HCT116 (cell line): ENCODE results near the gene MLX. TPM values are rescaled to one million over a fixed set of nuclear protein-coding genes. Genes with fewer than 3 reads are reported as not detected.

ENCODE experiments used
- ATAC-seq: fragments of 200-7000 bp; cut with Tn5 transposase; 2 replicates; pipeline ENCODE4 v1.9.1; 2020; ENCODE audit warnings: mild to moderate bottlenecking, moderate library complexity
- BruUV-seq: library from RNA; stranded (reverse); fragments of 400-500 nt; replicated peaks from 2 replicates; lab custom pipeline; 2021; lab: Mats Ljungman, UMichigan
- CTCF ChIA-PET: fragments of 300-600 bp; sonication (Branson Sonifier 250); formaldehyde crosslinking; loops from one replicate; lab custom pipeline; 2021; ENCODE audit warnings: antibody characterized with exemption; lab: Charles Lee
- POLR2A ChIA-PET: fragments of 300-600, 350-600 bp; sonication (Branson Sonifier 250); formaldehyde crosslinking; loops from one replicate; lab custom pipeline; 2021; ENCODE audit warnings: antibody characterized with exemption; lab: Charles Lee
- RAD21 ChIA-PET, 2 experiments: fragments of 300-600 bp; sonication (Branson Sonifier 250); formaldehyde crosslinking; loops; one replicate each; lab custom pipeline; 2023; ENCODE audit warnings: low total read pairs in 2 of 2; ENCODE audit not compliant: uncharacterized antibody in 2 of 2, unreplicated experiment in 2 of 2, low non-redundant PET in 1 of 2; lab: Charles Lee
- DNase-seq: peaks from one replicate; pipeline ENCODE4 v3.0.0-alpha.2; 2010; ENCODE audit warnings: low read depth, low spot score
- H2AFZ ChIP-seq: fragments of 200-600 bp; shearing (Covaris generic), sonication (generic); 2 replicates; pipeline ENCODE4 v1.6.1; 2017; ENCODE audit warnings: low read depth, mixed run types, mixed read lengths, antibody characterized with exemption, low read length; ENCODE audit not compliant: poor library complexity, severe bottlenecking
- H3K27ac ChIP-seq: 2 replicates; pipeline ENCODE4 v1.5.1; 2012; ENCODE audit warnings: low read depth, low read length
- H3K27me3 ChIP-seq: fragments of 200-600 bp; sonication (generic); 2 replicates; pipeline ENCODE4 v1.6.1; 2016; ENCODE audit warnings: mixed run types, low read length, mixed read lengths; ENCODE audit not compliant: insufficient read depth
- H3K36me3 ChIP-seq, 2 experiments: fragments of 200-500 bp in 1 of 2; fragments of 200-600 bp in 1 of 2; sonication (Bioruptor generic) in 1 of 2; sonication (generic) in 1 of 2; 2 replicates each; pipeline versions ENCODE4 v1.5.1 to v1.6.1; 2014 to 2016; ENCODE audit warnings: low read length in 2 of 2, inconsistent platforms in 1 of 2, mixed read lengths in 1 of 2, mixed run types in 1 of 2; ENCODE audit not compliant: insufficient read depth in 2 of 2, control insufficient read depth in 1 of 2
- H3K4me1 ChIP-seq, 2 experiments: fragments of 200-600 bp in 1 of 2; sonication (generic) in 1 of 2; 2 replicates each; pipeline versions ENCODE4 v1.5.1 to v1.6.1; 2012 to 2017; ENCODE audit warnings: low read length in 2 of 2, inconsistent platforms in 1 of 2, mild to moderate bottlenecking in 1 of 2, mixed read lengths in 1 of 2, mixed run types in 1 of 2, moderate library complexity in 1 of 2; ENCODE audit not compliant: insufficient read depth in 2 of 2, control insufficient read depth in 1 of 2
- H3K4me2 ChIP-seq: fragments of 200-600 bp; sonication (generic); 2 replicates; pipeline ENCODE4 v1.6.1; 2017; ENCODE audit warnings: mixed run types, low read length, mixed read lengths
- H3K4me3 ChIP-seq, 2 experiments: fragments of 200-600 bp in 1 of 2; sonication (generic) in 1 of 2; replicated peaks in 1 of 2; 2 replicates each; pipeline ENCODE4 v1.5.1; 2011 to 2016; ENCODE audit warnings: low read length in 2 of 2, control low read depth in 1 of 2, low read depth in 1 of 2, mild to moderate bottlenecking in 1 of 2, mixed read lengths in 1 of 2, mixed run types in 1 of 2
- H3K79me2 ChIP-seq: fragments of 200-600 bp; sonication (generic); 2 replicates; pipeline ENCODE4 v1.6.1; 2017; ENCODE audit warnings: mild to moderate bottlenecking, mixed run types, low read length, moderate library complexity, mixed read lengths; ENCODE audit not compliant: insufficient read depth
- H3K9ac ChIP-seq: fragments of 200-600 bp; sonication (generic); 2 replicates; pipeline ENCODE4 v1.6.1; 2016; ENCODE audit warnings: low read length, mixed read lengths
- H3K9me2 ChIP-seq: fragments of 200-600 bp; sonication (generic), shearing (Covaris generic); 2 replicates; pipeline ENCODE4 v1.6.1; 2017; ENCODE audit warnings: mixed run types, mild to moderate bottlenecking, moderate library complexity; ENCODE audit not compliant: insufficient read depth
- H3K9me3 ChIP-seq, 2 experiments: fragments of 200-500 bp in 1 of 2; fragments of 200-600 bp in 1 of 2; sonication (Bioruptor generic) in 1 of 2; sonication (generic) in 1 of 2; 2 replicates each; pipeline ENCODE4 v1.6.1; 2014 to 2017; ENCODE audit warnings: low read length in 2 of 2, mixed read lengths in 2 of 2, inconsistent platforms in 1 of 2, low read depth in 1 of 2, mild to moderate bottlenecking in 1 of 2, mixed run types in 1 of 2, moderate library complexity in 1 of 2; ENCODE audit not compliant: control insufficient read depth in 1 of 2, insufficient read depth in 1 of 2
- H4K20me1 ChIP-seq: fragments of 200-600 bp; sonication (generic), shearing (Covaris generic); 2 replicates; pipeline ENCODE4 v1.6.1; 2017; ENCODE audit warnings: mixed run types, mild to moderate bottlenecking, moderate library complexity; ENCODE audit not compliant: insufficient read depth
- EZH2 ChIP-seq: fragments of 200-600 bp; sonication (generic); IDR thresholded peaks from 2 replicates; pipeline ENCODE4 v1.6.1; 2017; ENCODE audit warnings: antibody characterized with exemption, mixed run types
- POLR2A ChIP-seq: IDR thresholded peaks from 2 replicates; pipeline ENCODE4 v1.7.0; 2011; ENCODE audit warnings: borderline replicate concordance; ENCODE audit not compliant: insufficient read depth, insufficient read length; ENCODE audit errors: extremely low read depth
- YY1 ChIP-seq: IDR thresholded peaks from 2 replicates; pipeline ENCODE4 v1.6.1; 2011; ENCODE audit warnings: low read length, low read depth, moderate library complexity, mild to moderate bottlenecking; ENCODE audit not compliant: insufficient replicate concordance; ENCODE audit errors: extremely low read depth
- ZBTB33 ChIP-seq: IDR thresholded peaks from 2 replicates; pipeline ENCODE4 v1.6.1; 2011; ENCODE audit warnings: mild to moderate bottlenecking, low read length, moderate library complexity; ENCODE audit not compliant: insufficient replicate concordance; ENCODE audit errors: extremely low read depth
- intact Hi-C: fragments of 100-400 bp; cut with micrococcal nuclease; formaldehyde crosslinking; loops from 2 replicates; pipeline ENCODE4 v1.10.0; 2022
- total RNA-seq: library from RNA; stranded (reverse); gene quantifications from one replicate; pipeline ENCODE4 v1.2.1, GENCODE V29; 2021; ENCODE audit not compliant: unreplicated experiment

The MLX gene
- total RNA-seq, 1 experiment from 2014 or later: 47.9 TPM

GRCh38 chr17:42531455-42532354 lies 35.2 kb upstream of the MLX start (continued):
- TF ChIP-seq ZBTB33: no peak
- no peak for TF ChIP-seq POLR2A

- ChIA-PET POLR2A (interaction anchor here (0.7 to 2.1 kb wide), 3 partner anchors 16 to 143 kb away, joined by 3 to 7 read pairs (median 6); partner anchors contain the start of gene CAVIN1), CTCF (interaction anchor here (0.6 to 1.3 kb wide), 6 partner anchors 8 to 839 kb away, joined by 3 to 5 read pairs (median 3); partner anchors contain the start of gene STAT3), RAD21 (interaction anchor here in 1 of 2 experiments (0.8 kb wide), 1 partner anchor 8 kb away, joined by 4 read pairs; no protein-coding TSS in a partner anchor)
- H3K4me3 ChIP-seq: peak overlapping the region; percentile 71 to 90
- peak overlapping the region; percentile 97 for H3K27ac ChIP-seq
- peak overlapping the region; percentile 98 for H3K4me2 ChIP-seq
- intact Hi-C loops: no loop called here
- BruUV-seq: TSS peak; percentile 94
- H3K9me2 ChIP-seq: no peaks in the 10 kb centered on the region
- peak; percentile 24 for ATAC-seq
- H3K79me2 ChIP-seq: no peaks in the 10 kb centered on the region
- no peaks in the 10 kb centered on the region; a peak in 1 of 4 replicates for H3K36me3 ChIP-seq
- H2AFZ ChIP-seq: peak overlapping the region; percentile 77
- TF ChIP-seq EZH2 (no peak), YY1 (no peak)
- no peaks in the 10 kb centered on the region for H4K20me1 ChIP-seq
- no peaks in the 10 kb centered on the region for H3K9me3 ChIP-seq
- peaks cover 23 to 36% of the 10 kb centered on the region in 2 experiments for H3K4me1 ChIP-seq
- no peak for DNase-seq
- H3K9ac ChIP-seq: peak overlapping the region; percentile 84
- H3K27me3 ChIP-seq: no peaks in the 10 kb centered on the region
These were observed 31.5 kb upstream of the MLX start for GRCh38 chr17:42535155-42536047.
